ENCODE measurements around the gene MYO10. TPM values are rescaled to one million over a fixed set of nuclear protein-coding genes. Genes with fewer than 3 reads are reported as not detected.

Gene MYO10
- 27.7 and 61.4 TPM in 2 replicates for total RNA-seq

DNA sequence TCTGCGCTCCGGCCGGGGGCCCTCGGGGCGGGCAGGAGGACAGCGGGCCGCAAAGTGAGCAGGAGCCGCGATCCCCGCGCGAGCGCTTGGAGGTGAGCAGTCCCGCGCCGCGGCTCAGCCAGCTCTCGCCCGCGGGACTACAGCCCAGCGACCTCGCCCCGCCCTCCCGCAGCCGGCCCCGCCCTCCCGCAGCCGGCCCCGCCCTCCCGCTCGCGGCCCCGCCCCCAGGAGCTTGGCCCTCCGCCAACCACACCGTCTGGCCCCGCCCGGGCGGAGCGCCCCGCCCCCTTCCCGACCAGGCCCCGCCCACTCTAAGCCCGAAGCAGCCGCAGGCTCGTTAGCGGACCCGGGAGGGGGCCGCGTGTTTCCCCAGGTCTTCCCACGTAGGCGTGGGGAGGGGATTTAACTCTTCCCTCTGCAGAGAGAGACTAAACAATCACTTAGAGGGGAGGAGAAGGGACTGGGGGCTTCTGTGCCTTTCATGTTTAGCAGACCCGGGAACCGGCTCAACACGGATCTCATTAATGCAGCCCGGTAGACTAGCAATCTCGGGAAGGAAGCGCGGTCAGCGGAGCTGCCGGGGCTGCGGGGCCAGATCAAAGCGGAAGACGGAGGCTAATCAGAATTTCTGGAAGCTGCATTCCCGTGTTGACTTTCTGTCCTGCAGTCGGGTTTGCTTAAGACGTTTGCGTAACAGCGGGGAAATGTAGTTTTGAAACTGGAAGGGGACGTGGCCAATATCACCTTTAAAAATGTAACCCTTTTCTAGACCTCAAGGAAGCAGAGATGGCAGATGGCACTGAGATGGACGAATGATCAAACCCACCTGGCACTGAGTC lies at the start of gene MYO10:
Gene MYO10, minus strand, starts transcription at position 139 of the 839 bp plus-strand sequence. CDS start 480 bp downstream, outside the sequence.

DNA sequence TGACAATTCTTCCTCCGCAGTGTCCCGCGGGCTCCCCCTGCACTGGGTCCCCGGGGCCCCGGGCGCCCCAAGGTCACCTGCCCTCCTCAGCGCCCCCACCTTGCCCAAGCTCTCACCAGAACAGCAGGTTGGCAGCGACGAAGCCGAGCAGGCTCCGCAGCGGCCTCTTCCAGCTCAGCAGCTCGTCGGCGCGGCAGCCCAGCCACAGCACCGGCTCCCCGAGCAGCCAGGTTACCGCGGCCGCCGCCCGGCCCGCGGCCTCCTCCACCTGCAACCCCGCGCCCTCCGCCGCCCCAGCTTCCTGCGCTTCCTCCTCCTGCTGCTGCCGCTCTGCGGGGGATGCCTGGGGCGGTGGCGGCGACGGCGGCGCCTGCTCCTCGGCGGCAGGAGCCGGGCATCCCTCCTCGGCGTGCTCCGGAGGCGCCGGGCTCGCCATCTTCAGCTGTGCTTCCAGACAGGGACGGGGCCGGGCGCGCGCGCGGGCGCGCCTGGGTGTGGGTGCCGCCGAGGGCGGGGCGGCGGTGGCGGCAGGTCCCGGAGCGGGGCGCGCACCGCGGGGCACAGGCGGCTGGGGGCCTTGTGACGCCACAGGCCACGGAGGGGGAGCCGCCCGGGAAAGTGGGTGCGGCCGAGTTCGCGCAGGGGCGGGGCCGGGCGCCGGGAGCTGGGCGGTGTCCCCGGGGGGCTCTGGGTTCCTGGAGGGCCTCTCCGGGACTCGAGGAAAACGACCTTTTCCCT lies 319.4 kb downstream of the MYO10 start, which contains the start of gene RETREG1:
Gene RETREG1, minus strand, starts transcription at position 462 of the 738 bp plus-strand sequence. Its CDS starts 26 bp downstream, at position 436.

All from tracheal epithelial cell (primary cell).